Omental fat pad (tissue), 4 donors: ENCODE measurements around the gene NR2E3. TPM values are rescaled to one million over a fixed set of nuclear protein-coding genes. Genes with fewer than 3 reads are reported as not detected.

Source experiments
- ATAC-seq: fragments of 150-250 bp; one replicate; pipeline ENCODE4 v1.9.1; 2016; ENCODE audit warnings: mild to moderate bottlenecking, moderate library complexity; ENCODE audit not compliant: low FRiP score
- DNase-seq: peaks from one replicate; pipeline ENCODE4 v3.0.0-alpha.2; 2019; ENCODE audit warnings: low spot score
- total RNA-seq, 4 donors: library from RNA; depleted of rRNA; stranded (reverse); fragments of >200 nt; gene quantifications; one replicate each; pipeline ENCODE4 v1.1.0, GENCODE V29; 2016
- TF ChIP-seq, protein P1 (sequence below), 3 donors: fragments of 450-650 bp; IDR thresholded peaks; one replicate each; pipeline ENCODE4 v1.5.1; 2016 to 2017; ENCODE audit warnings: antibody characterized with exemption in 3 of 3, mild to moderate bottlenecking in 3 of 3, moderate library complexity in 2 of 3

NR2E3 gene
- under 1 TPM in 2 of 4 donors, not detected in 2; 0.24 to 0.56 TPM for total RNA-seq

GRCh38 chr15:71810256-71811035 is at the start of gene NR2E3:
Gene NR2E3 (plus strand): TSS chr15:71810554. CDS start chr15:71810744, 190 bp downstream.
- no peak for DNase-seq
- ATAC-seq = no peak
- TF ChIP-seq, protein P1, sequence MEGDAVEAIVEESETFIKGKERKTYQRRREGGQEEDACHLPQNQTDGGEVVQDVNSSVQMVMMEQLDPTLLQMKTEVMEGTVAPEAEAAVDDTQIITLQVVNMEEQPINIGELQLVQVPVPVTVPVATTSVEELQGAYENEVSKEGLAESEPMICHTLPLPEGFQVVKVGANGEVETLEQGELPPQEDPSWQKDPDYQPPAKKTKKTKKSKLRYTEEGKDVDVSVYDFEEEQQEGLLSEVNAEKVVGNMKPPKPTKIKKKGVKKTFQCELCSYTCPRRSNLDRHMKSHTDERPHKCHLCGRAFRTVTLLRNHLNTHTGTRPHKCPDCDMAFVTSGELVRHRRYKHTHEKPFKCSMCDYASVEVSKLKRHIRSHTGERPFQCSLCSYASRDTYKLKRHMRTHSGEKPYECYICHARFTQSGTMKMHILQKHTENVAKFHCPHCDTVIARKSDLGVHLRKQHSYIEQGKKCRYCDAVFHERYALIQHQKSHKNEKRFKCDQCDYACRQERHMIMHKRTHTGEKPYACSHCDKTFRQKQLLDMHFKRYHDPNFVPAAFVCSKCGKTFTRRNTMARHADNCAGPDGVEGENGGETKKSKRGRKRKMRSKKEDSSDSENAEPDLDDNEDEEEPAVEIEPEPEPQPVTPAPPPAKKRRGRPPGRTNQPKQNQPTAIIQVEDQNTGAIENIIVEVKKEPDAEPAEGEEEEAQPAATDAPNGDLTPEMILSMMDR (IDR thresholded peaks at IDR 0.05) = no peak

- ATAC-seq = no peak
- DNase-seq = no peak
- TF ChIP-seq, protein P1 (IDR thresholded peaks at IDR 0.05) = no peak
These were observed 49.5 kb upstream of the NR2E3 start for GRCh38 chr15:71760852-71761251.

- DNase-seq = no peak
- TF ChIP-seq, protein P1 (IDR thresholded peaks at IDR 0.05) = no peak
- peak; percentile 68 for ATAC-seq
These were observed 48.7 kb upstream of the NR2E3 start for GRCh38 chr15:71761649-71762048.

DNA sequence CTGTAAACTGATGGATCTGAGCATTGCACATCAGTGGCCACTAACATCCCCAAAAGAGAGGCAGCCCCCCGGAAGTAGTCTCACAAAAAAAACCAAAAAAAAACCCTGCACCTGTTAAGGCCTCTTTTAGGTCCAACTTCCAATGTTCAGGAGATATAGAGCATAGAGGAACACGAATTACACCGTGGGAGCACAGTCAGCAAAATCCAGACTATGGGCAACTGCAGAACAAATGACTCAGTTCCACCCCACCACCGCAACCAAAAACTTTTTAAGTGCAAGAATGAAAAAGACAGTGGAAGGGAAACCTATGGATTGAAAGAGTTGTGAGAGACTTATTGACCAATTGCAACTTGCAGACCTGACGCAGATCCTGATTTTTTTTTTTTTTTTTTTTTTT is 42.2 kb upstream of the NR2E3 start:
- ATAC-seq (no peak), DNase-seq (no peak)
- TF ChIP-seq, protein P1 (IDR thresholded peaks at IDR 0.05) = no peak

DNA sequence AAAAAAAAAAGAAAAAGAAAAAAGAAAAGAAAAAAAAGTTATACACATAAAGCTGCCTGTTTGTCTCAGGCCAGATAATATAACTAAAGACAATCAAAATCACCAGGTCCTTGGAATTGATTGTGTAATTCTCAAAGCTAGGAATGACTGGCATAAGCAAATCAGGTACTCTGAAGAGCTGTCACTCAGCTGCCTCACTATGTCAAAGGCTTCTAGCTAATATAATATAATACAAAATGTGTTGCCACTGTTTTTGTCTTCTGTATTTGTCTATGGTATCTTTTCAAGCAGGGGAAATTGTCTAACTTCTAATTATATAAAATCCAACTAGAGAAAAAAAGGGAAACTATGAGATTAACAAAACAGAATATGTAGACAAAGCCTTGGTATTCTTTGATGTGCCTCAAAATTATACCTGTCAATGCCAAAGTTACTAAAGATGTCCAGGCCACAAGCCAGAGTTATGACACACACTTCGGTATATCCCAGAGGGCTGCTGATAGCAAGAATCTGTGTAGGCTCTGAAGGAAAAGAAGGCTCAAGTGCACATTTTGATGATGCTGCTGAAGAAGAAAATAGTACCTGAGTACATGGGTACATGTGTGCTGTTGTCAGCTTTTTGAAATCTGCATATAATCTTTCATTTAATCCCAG is 37.0 kb upstream of the NR2E3 start:
- ATAC-seq (no peak), DNase-seq (no peak)
- TF ChIP-seq, protein P1 (IDR thresholded peaks at IDR 0.05) = no peak

DNA sequence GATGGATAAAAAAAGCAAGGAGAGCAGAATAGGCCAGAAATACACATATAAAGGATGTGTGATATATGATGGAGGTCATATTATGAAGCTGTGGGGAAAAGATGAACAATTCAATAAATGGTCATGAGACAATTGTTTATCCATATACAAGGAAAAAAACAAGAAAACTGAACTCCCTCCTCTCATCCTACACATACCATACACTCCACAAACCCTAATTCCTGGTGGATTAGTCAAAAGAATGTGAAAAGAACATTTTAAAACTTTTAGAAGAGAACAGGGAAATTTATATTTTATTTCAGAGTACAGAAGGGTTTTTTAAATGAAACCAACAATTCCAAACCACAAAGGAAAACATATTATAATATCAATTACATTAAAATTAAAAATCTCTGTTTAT is 34.5 kb upstream of the NR2E3 start:
- no peak for DNase-seq
- TF ChIP-seq, protein P1 (IDR thresholded peaks at IDR 0.05) = no peak
- ATAC-seq = no peak
